Activated CD8-positive, alpha-beta memory T cell treated with anti-CD3 and anti-CD28 coated beads for 4 hours (primary cell): ENCODE data around the gene FGGY.
"Not testable (repeated sequence)": the region's sequence is repeated elsewhere in the genome, so short reads cannot be mapped to it uniquely, and the experiment has no call there.

Source experiments
- DNase-seq, 2 donors: peaks; one replicate each; pipeline ENCODE4 v3.0.0-alpha.2; 2020; ENCODE audit warnings: low read depth in 2 of 2

The FGGY gene

GRCh38 chr1:59579222-59579621 lies 282.3 kb downstream of the FGGY start:
- DNase-seq, result no peak

GRCh38 chr1:59580257-59580656 lies 283.4 kb downstream of the FGGY start:
- no peak for DNase-seq

- DNase-seq, result not testable (repeated sequence)
Observed at GRCh38 chr1:59592410-59592809, 295.5 kb downstream of the FGGY start.

GRCh38 chr1:59592924-59593323 lies 296.0 kb downstream of the FGGY start:
- DNase-seq, result no peak

GRCh38 chr1:59593798-59594790 lies 297.2 kb downstream of the FGGY start:
- DNase-seq, result no peak

- DNase-seq, result no peak
Observed at GRCh38 chr1:59595774-59596173, 298.9 kb downstream of the FGGY start.

GRCh38 chr1:59596432-59596831 lies 299.5 kb downstream of the FGGY start:
- DNase-seq, result no peak

GRCh38 chr1:59596956-59597355 lies 300.1 kb downstream of the FGGY start:
- no peak for DNase-seq

GRCh38 chr1:59597420-59598119 lies 300.7 kb downstream of the FGGY start:
- DNase-seq, result no peak

GRCh38 chr1:59598120-59598440 lies 301.2 kb downstream of the FGGY start:
- no peak for DNase-seq

- DNase-seq, result no peak
Observed at GRCh38 chr1:59601041-59601441, 304.1 kb downstream of the FGGY start.

- DNase-seq, result no peak
Observed at GRCh38 chr1:59601811-59602210, 304.9 kb downstream of the FGGY start.

GRCh38 chr1:59604191-59604590 lies 307.3 kb downstream of the FGGY start:
- DNase-seq, result no peak

- no peak for DNase-seq
Observed at GRCh38 chr1:59605184-59605583, 308.3 kb downstream of the FGGY start.

GRCh38 chr1:59605761-59606160 lies 308.9 kb downstream of the FGGY start:
- no peak for DNase-seq

- no peak for DNase-seq
Observed at GRCh38 chr1:59609245-59609644, 312.4 kb downstream of the FGGY start.

GRCh38 chr1:59610499-59610898 lies 313.6 kb downstream of the FGGY start:
- DNase-seq, result not testable (repeated sequence)

- no peak for DNase-seq
Observed at GRCh38 chr1:59617434-59617833, 320.5 kb downstream of the FGGY start.

GRCh38 chr1:59619557-59619956 lies 322.7 kb downstream of the FGGY start:
- no peak for DNase-seq

- DNase-seq, result no peak
Observed at GRCh38 chr1:59625384-59625783, 328.5 kb downstream of the FGGY start.

- no peak for DNase-seq
Observed at GRCh38 chr1:59631561-59632255, 334.8 kb downstream of the FGGY start.

GRCh38 chr1:59635097-59635496 lies 338.2 kb downstream of the FGGY start:
- no peak for DNase-seq
